HFF-Myc (cell line): ENCODE measurements around the gene HOXA11.

Source experiments
- DNase-seq: peaks from one replicate; pipeline ENCODE4 v3.0.0-alpha.2; 2011; ENCODE audit warnings: low read depth; ENCODE audit errors: extremely low read depth
- H3K4me3 ChIP-seq: replicated peaks from 2 replicates; pipeline ENCODE4 v1.5.1; 2011; ENCODE audit warnings: low read depth, mild to moderate bottlenecking, control low read depth, low read length
- CTCF ChIP-seq: IDR thresholded peaks from 2 replicates; pipeline ENCODE4 v1.5.1; 2012; ENCODE audit warnings: mild to moderate bottlenecking, low read depth, low read length, control low read depth; ENCODE audit errors: missing control alignments

The HOXA11 gene

DNA sequence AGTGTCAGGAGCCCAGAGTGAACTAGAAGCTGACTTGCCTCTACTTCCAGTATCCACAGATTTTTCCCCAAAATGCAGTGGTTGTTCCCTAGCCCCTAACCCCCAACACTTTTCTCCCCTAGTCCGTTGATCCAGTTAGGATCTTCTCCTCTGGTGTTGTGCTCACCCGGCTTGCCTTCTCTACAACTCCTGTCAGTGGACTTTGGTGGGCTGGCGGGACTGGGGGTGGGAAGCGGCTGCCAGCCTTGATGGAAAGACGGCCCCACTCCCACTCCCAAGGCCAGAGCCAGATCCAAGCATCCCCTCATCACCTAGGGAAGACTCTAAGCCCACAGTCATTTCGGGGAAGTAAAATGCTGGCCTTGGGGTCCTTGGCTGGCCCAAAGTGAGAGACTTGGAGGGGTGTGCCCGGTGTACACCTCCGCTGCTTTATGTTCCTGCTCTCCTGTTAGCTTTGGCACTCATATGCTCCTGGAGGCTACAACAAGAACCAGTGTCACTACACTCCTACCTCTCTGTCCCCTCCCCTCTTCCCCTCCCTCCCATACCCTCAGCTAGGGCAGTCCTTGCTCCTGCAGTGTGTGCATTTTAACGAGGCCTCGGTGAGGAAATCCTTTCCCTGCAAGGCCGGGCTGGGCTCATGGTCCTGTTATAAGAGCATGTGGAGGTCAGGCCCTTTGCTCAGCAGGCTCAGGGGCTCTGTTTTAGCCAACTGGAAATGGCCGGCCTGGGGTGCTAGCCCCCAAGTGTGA is 10.0 kb downstream of the HOXA11 start:
- TF ChIP-seq CTCF, result no peak
- H3K4me3 ChIP-seq, result peak overlapping the region; percentile 83
- DNase-seq, result no peak

GRCh38 chr7:27173956-27174873 is 10.8 kb downstream of the HOXA11 start, which contains the start of gene HOXA10:
Gene HOXA10 (minus strand): TSS chr7:27174320. CDS start chr7:27174306, 14 bp downstream.
- peak within 1 kb of the TSS; percentile 83 for H3K4me3 ChIP-seq
- no peak for TF ChIP-seq CTCF
- DNase-seq, result no peak

DNA sequence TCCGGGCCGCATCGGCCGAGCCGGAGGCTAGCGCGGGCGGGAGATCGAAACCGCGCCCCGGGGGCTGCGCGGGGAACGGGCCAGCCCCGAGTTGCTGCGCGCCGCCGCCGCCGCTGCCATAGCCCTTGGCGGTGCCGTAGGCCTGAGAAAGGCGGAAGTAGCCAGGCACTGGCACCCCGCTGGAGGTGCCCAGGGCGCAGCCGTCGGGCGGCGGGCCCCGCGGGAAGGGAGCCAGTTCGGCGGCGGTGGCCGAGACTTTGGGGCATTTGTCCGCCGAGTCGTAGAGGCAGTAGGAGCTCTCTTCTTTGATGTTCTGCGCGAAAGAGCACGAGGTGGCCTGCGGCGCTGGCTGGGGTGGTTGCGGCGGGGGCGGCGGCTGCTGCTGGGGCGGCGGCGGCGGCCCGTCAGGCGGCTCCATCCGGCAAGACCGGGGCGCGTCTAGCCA is 11.5 kb downstream of the HOXA11 start:
- no peak for DNase-seq
- H3K4me3 ChIP-seq, result peak overlapping the region; percentile 83
- no peak for TF ChIP-seq CTCF

DNA sequence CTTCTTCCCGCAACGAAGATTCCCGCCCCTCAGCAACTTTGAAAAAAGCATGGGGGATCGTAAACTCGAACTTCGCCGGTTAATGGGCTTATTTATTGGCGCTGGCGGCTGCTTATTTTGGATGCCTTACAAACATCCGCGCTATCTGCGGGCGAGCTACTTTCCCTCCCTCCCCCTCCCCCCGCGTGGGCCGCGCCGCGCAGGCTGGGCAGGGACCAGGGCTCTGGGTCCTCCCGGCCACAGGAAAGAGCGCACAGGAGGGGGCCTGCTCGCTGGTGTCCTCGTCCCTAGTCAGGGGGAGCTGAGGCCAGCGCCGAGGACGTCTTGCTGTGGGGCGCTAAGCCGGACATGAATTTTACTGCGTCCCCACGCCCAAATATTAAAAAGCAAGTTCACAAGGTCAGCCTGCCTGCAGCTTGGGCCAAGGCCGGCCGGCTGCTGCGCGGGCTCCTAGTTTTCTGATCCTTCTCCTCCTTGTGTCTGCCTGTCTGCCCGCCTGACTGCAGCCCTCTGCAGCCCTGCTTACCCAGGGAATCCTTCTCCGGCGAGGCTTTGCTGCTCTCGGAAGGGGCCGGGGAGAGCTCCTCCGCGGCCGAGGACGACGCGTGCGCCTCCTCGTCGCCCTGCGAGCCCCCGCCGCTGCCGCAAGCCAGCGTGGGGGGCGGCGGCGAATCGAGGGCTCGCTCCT is 12.1 kb downstream of the HOXA11 start:
- no peak for DNase-seq
- TF ChIP-seq CTCF, result no peak
- peak overlapping the region; percentile 83 for H3K4me3 ChIP-seq

DNA sequence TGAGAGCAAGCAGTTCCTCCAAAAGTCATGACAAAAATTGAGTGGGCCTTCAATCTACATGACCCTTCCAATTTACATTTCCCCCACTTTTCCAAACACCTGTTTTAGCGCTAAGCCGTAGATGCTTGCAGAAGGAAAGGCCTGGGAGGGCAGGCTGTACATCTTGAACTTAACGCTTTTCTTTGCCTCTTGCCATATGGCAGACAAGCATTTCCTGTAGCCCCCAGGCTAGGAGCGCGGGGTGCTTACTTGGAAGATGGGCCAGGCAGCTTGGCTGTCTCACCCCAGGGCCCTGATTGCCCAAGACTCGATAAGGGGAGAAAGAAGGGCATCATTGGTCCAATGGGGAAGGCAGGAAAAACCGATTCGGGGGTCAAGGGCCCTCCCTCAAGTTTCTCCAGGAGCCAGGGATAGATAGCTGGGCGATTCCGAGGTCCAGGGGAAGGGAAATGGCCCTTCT is 12.7 kb downstream of the HOXA11 start:
- H3K4me3 ChIP-seq, result peak overlapping the region; percentile 83
- DNase-seq, result no peak
- no peak for TF ChIP-seq CTCF

- H3K4me3 ChIP-seq, result peak overlapping the region; percentile 83
- no peak for TF ChIP-seq CTCF
- DNase-seq, result no peak
Measured at GRCh38 chr7:27171637-27172314, 13.3 kb downstream of the HOXA11 start.
